OCI-LY7 (cell line): Measurements from ENCODE around the gene ABI2.

Experiments
- CTCF ChIP-seq: fragments of 200-600 bp; sonication (generic); conservative IDR thresholded peaks from 2 replicates; pipeline ENCODE4 v1.5.1; 2014; ENCODE audit warnings: mild to moderate bottlenecking, antibody characterized with exemption, low read length, moderate library complexity, mixed read lengths
- EZH2phosphoT487 ChIP-seq: fragments of 200-600 bp; sonication (generic); IDR thresholded peaks from 2 replicates; pipeline ENCODE4 v1.6.1; 2018; ENCODE audit warnings: low read depth, borderline replicate concordance, mild to moderate bottlenecking, mixed run types, antibody characterized with exemption, low read length, moderate library complexity, mixed read lengths

DNA sequence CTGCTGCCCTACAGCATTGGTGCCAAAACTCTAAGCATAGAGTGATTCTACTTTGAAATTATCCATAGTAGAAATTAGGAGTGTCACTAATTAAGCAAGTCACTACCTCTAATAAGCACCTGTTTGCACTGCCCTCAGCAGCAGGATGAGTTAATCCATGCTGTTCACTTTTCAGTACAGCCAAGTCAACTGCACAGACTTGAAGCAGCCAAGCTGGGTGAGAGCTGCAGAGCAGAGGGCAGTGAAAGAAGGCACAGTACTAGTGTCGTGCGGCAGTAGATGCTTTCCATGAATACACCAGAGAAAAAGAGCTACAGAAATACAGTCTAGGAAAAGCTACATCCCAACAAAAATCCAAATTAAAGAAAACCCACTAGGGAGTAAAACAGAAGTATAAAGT, 108.3 kb downstream of the ABI2 start:
- TF ChIP-seq EZH2phosphoT487 (no peak), CTCF (no peak)
